Neural cell (in vitro differentiated cells): ENCODE results near the gene PDHA1. TPM values are rescaled to one million over a fixed set of nuclear protein-coding genes. Genes with fewer than 3 reads are reported as not detected.

Source experiments
- H2AFZ ChIP-seq: fragments of 200-600, 300-800 bp; sonication (generic), shearing (Covaris generic); 2 replicates; pipeline ENCODE4 v1.6.0; 2014; ENCODE audit warnings: low read depth, mild to moderate bottlenecking, antibody characterized with exemption, low read length, moderate library complexity
- H3F3A ChIP-seq: fragments of 200-600 bp; shearing (Covaris generic); 2 replicates; pipeline ENCODE4 v1.6.1; 2016; ENCODE audit warnings: mild to moderate bottlenecking, moderate library complexity, mixed read lengths, antibody characterized with exemption, low read length; ENCODE audit not compliant: insufficient read depth, poor library complexity, severe bottlenecking
- H3K27ac ChIP-seq: fragments of 200-600, 300-800 bp; sonication (generic), shearing (Covaris generic); 2 replicates; pipeline ENCODE4 v1.5.1; 2014; ENCODE audit warnings: mild to moderate bottlenecking, low read length, moderate library complexity
- H3K27me3 ChIP-seq: fragments of 300-800, 200-600 bp; sonication (generic), shearing (Covaris generic); 2 replicates; pipeline ENCODE4 v1.6.0; 2014; ENCODE audit warnings: mild to moderate bottlenecking, low read depth, low read length, moderate library complexity; ENCODE audit not compliant: insufficient read depth
- H3K36me3 ChIP-seq: fragments of 300-800, 200-600 bp; sonication (generic), shearing (Covaris generic); 2 replicates; pipeline ENCODE4 v1.5.1; 2014; ENCODE audit warnings: mild to moderate bottlenecking, antibody characterized with exemption, low read length, moderate library complexity; ENCODE audit not compliant: insufficient read depth
- H3K4me2 ChIP-seq: fragments of 300-800, 200-600 bp; sonication (generic), shearing (Covaris generic); 2 replicates; pipeline ENCODE4 v1.6.0; 2014; ENCODE audit warnings: mild to moderate bottlenecking, low read length
- H3K4me3 ChIP-seq: fragments of 300-800, 200-600 bp; sonication (generic), shearing (Covaris generic); 2 replicates; pipeline ENCODE4 v1.5.1; 2014; ENCODE audit warnings: mild to moderate bottlenecking, low read length, moderate library complexity
- H3K79me2 ChIP-seq: fragments of 200-600 bp; shearing (Covaris generic); replicated peaks from 2 replicates; pipeline ENCODE4 v1.6.0; 2014; ENCODE audit warnings: mild to moderate bottlenecking, low read length, moderate library complexity; ENCODE audit not compliant: insufficient read depth
- H3K9ac ChIP-seq: fragments of 300-800, 200-600 bp; sonication (generic), shearing (Covaris generic); 2 replicates; pipeline ENCODE4 v1.6.1; 2016; ENCODE audit warnings: mild to moderate bottlenecking, low read length, mixed read lengths
- H3K9me2 ChIP-seq: fragments of 200-600 bp; shearing (Covaris generic); 2 replicates; pipeline ENCODE4 v1.6.1; 2016; ENCODE audit warnings: mild to moderate bottlenecking, low read length, mixed read lengths; ENCODE audit not compliant: insufficient read depth
- H3K9me3 ChIP-seq: fragments of 200-600, 300-800 bp; sonication (generic), shearing (Covaris generic); 2 replicates; pipeline ENCODE4 v1.6.1; 2016; ENCODE audit warnings: mild to moderate bottlenecking, mixed run types, low read length, moderate library complexity, mixed read lengths
- H4K20me1 ChIP-seq: fragments of 200-600 bp; shearing (Covaris generic); 2 replicates; pipeline ENCODE4 v1.6.1; 2016; ENCODE audit warnings: mild to moderate bottlenecking, mixed run types; ENCODE audit not compliant: insufficient read depth
- EP300 ChIP-seq: fragments of 450-650 bp; conservative IDR thresholded peaks from 2 replicates; pipeline ENCODE4 v1.6.1; 2014; ENCODE audit warnings: antibody characterized with exemption, mild to moderate bottlenecking, moderate library complexity; ENCODE audit not compliant: poor library complexity, severe bottlenecking
- EZH2 ChIP-seq: fragments of 200-600, 300-800 bp; shearing (Covaris generic), sonication (generic); IDR thresholded peaks from 2 replicates; pipeline ENCODE4 v1.6.1; 2014; ENCODE audit warnings: antibody characterized with exemption, low read length, borderline replicate concordance, mild to moderate bottlenecking; ENCODE audit not compliant: insufficient read depth, poor library complexity, severe bottlenecking
- MXI1 ChIP-seq: fragments of 450-650 bp; conservative IDR thresholded peaks from 2 replicates; pipeline ENCODE4 v1.6.1; 2014; ENCODE audit warnings: antibody characterized with exemption, mild to moderate bottlenecking; ENCODE audit not compliant: poor library complexity, severe bottlenecking
- POLR2AphosphoS5 ChIP-seq: IDR thresholded peaks from 2 replicates; pipeline ENCODE4 v1.6.1; 2012
- RAD21 ChIP-seq: fragments of 450-650 bp; conservative IDR thresholded peaks from 2 replicates; pipeline ENCODE4 v1.6.1; 2014; ENCODE audit warnings: antibody characterized with exemption, mild to moderate bottlenecking, moderate library complexity
- SMC3 ChIP-seq: fragments of 450-650 bp; conservative IDR thresholded peaks from 2 replicates; pipeline ENCODE4 v1.6.1; 2014; ENCODE audit warnings: antibody characterized with exemption, mild to moderate bottlenecking, moderate library complexity; ENCODE audit not compliant: poor library complexity
- TAF1 ChIP-seq: IDR thresholded peaks from 2 replicates; pipeline ENCODE4 v1.6.1; 2012; ENCODE audit warnings: low read depth
- polyA plus RNA-seq: library from polyadenylated mRNA; depleted of rRNA; stranded (reverse); fragments of >200 nt; gene quantifications from 2 replicates; pipeline ENCODE4 v1.2.3, GENCODE V29; 2014
- TF ChIP-seq, protein P1 (sequence below): IDR thresholded peaks from 2 replicates; pipeline ENCODE4 v1.6.1; 2012; ENCODE audit warnings: borderline replicate concordance
- TF ChIP-seq, protein P2 (sequence below): fragments of 450-650 bp; IDR thresholded peaks from 2 replicates; pipeline ENCODE4 v1.5.1; 2014; ENCODE audit warnings: antibody characterized with exemption, mild to moderate bottlenecking, moderate library complexity; ENCODE audit not compliant: poor library complexity, severe bottlenecking

PDHA1 gene
- polyA plus RNA-seq, 1 donor from 2014 or later, result 224 TPM

GRCh38 chrX:19389227-19389845 is 45.6 kb downstream of the PDHA1 start:
- no peaks in the 10 kb centered on the region for H3K79me2 ChIP-seq
- H3K27me3 ChIP-seq, result no peaks in the 10 kb centered on the region

GRCh38 chrX:19392078-19392477 is 48.4 kb downstream of the PDHA1 start:
- no peak overlapping the region for H2AFZ ChIP-seq
- no peak overlapping the region for H3K4me3 ChIP-seq
- H4K20me1 ChIP-seq, result no peaks in the 10 kb centered on the region
- no peaks in the 10 kb centered on the region for H3K9me2 ChIP-seq
- H3K4me2 ChIP-seq, result no peak overlapping the region
- H3K27me3 ChIP-seq, result no peaks in the 10 kb centered on the region
- H3K79me2 ChIP-seq, result no peaks in the 10 kb centered on the region
- TF ChIP-seq MXI1 (no peak), EP300 (no peak), EZH2 (no peak), POLR2AphosphoS5 (no peak)
- TF ChIP-seq, protein P1, sequence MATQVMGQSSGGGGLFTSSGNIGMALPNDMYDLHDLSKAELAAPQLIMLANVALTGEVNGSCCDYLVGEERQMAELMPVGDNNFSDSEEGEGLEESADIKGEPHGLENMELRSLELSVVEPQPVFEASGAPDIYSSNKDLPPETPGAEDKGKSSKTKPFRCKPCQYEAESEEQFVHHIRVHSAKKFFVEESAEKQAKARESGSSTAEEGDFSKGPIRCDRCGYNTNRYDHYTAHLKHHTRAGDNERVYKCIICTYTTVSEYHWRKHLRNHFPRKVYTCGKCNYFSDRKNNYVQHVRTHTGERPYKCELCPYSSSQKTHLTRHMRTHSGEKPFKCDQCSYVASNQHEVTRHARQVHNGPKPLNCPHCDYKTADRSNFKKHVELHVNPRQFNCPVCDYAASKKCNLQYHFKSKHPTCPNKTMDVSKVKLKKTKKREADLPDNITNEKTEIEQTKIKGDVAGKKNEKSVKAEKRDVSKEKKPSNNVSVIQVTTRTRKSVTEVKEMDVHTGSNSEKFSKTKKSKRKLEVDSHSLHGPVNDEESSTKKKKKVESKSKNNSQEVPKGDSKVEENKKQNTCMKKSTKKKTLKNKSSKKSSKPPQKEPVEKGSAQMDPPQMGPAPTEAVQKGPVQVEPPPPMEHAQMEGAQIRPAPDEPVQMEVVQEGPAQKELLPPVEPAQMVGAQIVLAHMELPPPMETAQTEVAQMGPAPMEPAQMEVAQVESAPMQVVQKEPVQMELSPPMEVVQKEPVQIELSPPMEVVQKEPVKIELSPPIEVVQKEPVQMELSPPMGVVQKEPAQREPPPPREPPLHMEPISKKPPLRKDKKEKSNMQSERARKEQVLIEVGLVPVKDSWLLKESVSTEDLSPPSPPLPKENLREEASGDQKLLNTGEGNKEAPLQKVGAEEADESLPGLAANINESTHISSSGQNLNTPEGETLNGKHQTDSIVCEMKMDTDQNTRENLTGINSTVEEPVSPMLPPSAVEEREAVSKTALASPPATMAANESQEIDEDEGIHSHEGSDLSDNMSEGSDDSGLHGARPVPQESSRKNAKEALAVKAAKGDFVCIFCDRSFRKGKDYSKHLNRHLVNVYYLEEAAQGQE, result no peak
- no peaks in the 10 kb centered on the region for H3K36me3 ChIP-seq
- no peak overlapping the region for H3K9ac ChIP-seq
- no peak overlapping the region for H3K27ac ChIP-seq
- no peaks in the 10 kb centered on the region for H3F3A ChIP-seq
- no peaks in the 10 kb centered on the region for H3K9me3 ChIP-seq

More at GRCh38 chrX:19389227-19389845, 45.6 kb downstream of the PDHA1 start:
- no peak overlapping the region for H3K4me2 ChIP-seq
- H3F3A ChIP-seq, result no peaks in the 10 kb centered on the region
- no peak overlapping the region for H3K4me3 ChIP-seq
- H3K9me3 ChIP-seq, result no peaks in the 10 kb centered on the region
- TF ChIP-seq EP300, result no peak
- TF ChIP-seq TAF1, result no peak
- TF ChIP-seq MXI1, result no peak
- no peak for TF ChIP-seq RAD21
- no peak for TF ChIP-seq POLR2AphosphoS5
- TF ChIP-seq, protein P1, result no peak
- TF ChIP-seq SMC3, result no peak
- TF ChIP-seq, protein P2, sequence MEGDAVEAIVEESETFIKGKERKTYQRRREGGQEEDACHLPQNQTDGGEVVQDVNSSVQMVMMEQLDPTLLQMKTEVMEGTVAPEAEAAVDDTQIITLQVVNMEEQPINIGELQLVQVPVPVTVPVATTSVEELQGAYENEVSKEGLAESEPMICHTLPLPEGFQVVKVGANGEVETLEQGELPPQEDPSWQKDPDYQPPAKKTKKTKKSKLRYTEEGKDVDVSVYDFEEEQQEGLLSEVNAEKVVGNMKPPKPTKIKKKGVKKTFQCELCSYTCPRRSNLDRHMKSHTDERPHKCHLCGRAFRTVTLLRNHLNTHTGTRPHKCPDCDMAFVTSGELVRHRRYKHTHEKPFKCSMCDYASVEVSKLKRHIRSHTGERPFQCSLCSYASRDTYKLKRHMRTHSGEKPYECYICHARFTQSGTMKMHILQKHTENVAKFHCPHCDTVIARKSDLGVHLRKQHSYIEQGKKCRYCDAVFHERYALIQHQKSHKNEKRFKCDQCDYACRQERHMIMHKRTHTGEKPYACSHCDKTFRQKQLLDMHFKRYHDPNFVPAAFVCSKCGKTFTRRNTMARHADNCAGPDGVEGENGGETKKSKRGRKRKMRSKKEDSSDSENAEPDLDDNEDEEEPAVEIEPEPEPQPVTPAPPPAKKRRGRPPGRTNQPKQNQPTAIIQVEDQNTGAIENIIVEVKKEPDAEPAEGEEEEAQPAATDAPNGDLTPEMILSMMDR, result no peak
- TF ChIP-seq EZH2, result no peak
- no peaks in the 10 kb centered on the region for H4K20me1 ChIP-seq
- no peak overlapping the region for H3K27ac ChIP-seq
- no peak overlapping the region for H3K9ac ChIP-seq
- H2AFZ ChIP-seq, result no peak overlapping the region
- no peaks in the 10 kb centered on the region for H3K9me2 ChIP-seq
- no peaks in the 10 kb centered on the region for H3K36me3 ChIP-seq
